Cardiac fibroblast (primary cell): ENCODE results near the gene SLC66A1.

Experiments used
- DNase-seq, 2 donors: peaks; one replicate each; pipeline versions ENCODE4 v3.0.0 to v3.0.0-alpha.2; 2010; ENCODE audit warnings: low read depth in 2 of 2
- H3K4me3 ChIP-seq, 2 donors: replicated peaks in 1 of 2; 1 replicate in 1 of 2; 2 replicates in 1 of 2; pipeline ENCODE4 v1.5.1; 2011; ENCODE audit warnings: low read depth in 2 of 2, low read length in 2 of 2, mild to moderate bottlenecking in 2 of 2, moderate library complexity in 1 of 2
- CTCF ChIP-seq: IDR thresholded peaks from one replicate; pipeline ENCODE4 v1.5.1; 2011; ENCODE audit warnings: low read depth, mild to moderate bottlenecking, low read length, inconsistent platforms

Gene SLC66A1

GRCh38 chr1:19340387-19340937, 28.3 kb downstream of the SLC66A1 start:
- TF ChIP-seq CTCF = no peak
- H3K4me3 ChIP-seq = no peak overlapping the region
- no peak for DNase-seq

- TF ChIP-seq CTCF = peak; percentile 95
- peak; percentile 77 to 86 for DNase-seq
- no peak overlapping the region for H3K4me3 ChIP-seq
Measured at GRCh38 chr1:19341201-19342061, 29.3 kb downstream of the SLC66A1 start.

GRCh38 chr1:19342062-19342750, 30.1 kb downstream of the SLC66A1 start:
- no peak overlapping the region for H3K4me3 ChIP-seq
- DNase-seq = no peak
- no peak for TF ChIP-seq CTCF

GRCh38 chr1:19342894-19343616, 30.9 kb downstream of the SLC66A1 start:
- TF ChIP-seq CTCF = no peak
- H3K4me3 ChIP-seq = no peak overlapping the region
- DNase-seq = no peak

- H3K4me3 ChIP-seq = no peak overlapping the region
- no peak for DNase-seq
- TF ChIP-seq CTCF = no peak
Measured at GRCh38 chr1:19343617-19344350, 31.7 kb downstream of the SLC66A1 start.

- peak; percentile 31 to 50 for DNase-seq
- peak; percentile 95 for TF ChIP-seq CTCF
- H3K4me3 ChIP-seq = no peak overlapping the region
Measured at GRCh38 chr1:19344372-19344810, 32.3 kb downstream of the SLC66A1 start.
